ENCODE results near the gene CRACDL. TPM values are rescaled to one million over a fixed set of nuclear protein-coding genes. Genes with fewer than 3 reads are reported as not detected.
A peak's percentile ranks its signal among the peaks of the same experiment; 100 is the strongest.

CRACDL gene
- total RNA-seq, 1 experiment from 2014 or later = not detected

DNA sequence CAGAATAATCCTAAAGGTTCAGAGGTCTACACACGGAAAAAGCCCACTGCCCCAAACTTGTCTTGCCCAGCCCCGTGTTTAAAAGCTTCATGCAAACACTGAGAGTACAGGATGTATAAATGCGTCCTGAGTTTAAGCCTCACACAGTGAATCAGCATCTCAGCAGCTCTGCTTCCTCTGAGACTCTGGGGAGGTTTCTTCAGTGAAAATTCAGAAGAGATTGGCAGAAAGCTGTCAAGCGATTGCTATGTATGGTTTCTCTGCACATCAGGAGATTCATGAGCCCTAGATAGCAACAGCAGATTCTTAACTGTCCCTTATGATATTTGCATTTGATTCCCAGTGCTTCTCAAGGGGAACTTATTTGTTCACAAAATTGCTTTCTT, 27.1 kb downstream of the CRACDL start:
- Histone ChIP-seq H3K27me3 (ENCODE audit: low read length) (no peaks in the 10 kb centered on the region), H3K4me3 (ENCODE audit: low read length) (peak overlapping the region; percentile 44; the same call in 1 of the 2 replicates), H3K27ac (ENCODE audit: low read length) (peak overlapping the region; percentile 81), H3K4me1 (ENCODE audit: insufficient read depth, low read length) (peaks cover 52% of the 10 kb centered on the region), H3K9me2 (replicated peaks; ENCODE audit: low read length) (no peaks in the 10 kb centered on the region), H3F3A (ENCODE audit: low read length, unreplicated experiment) (no peaks in the 10 kb centered on the region), H3K4me2 (ENCODE audit: low read length) (peak overlapping the region; percentile 74), H3K9ac (ENCODE audit: low read length) (peak overlapping the region; percentile 16; the same call in 1 of the 2 replicates), H3K9me3 (ENCODE audit: low read length) (no peaks in the 10 kb centered on the region), H3K79me2 (ENCODE audit: low read length) (no peaks in the 10 kb centered on the region), H2AFZ (ENCODE audit: low read length) (peak overlapping the region; percentile 79), H3K36me3 (ENCODE audit: low read depth, low read length) (no peaks in the 10 kb centered on the region), H4K20me1 (ENCODE audit: low read length) (no peaks in the 10 kb centered on the region)
- TF ChIP-seq, protein P1, sequence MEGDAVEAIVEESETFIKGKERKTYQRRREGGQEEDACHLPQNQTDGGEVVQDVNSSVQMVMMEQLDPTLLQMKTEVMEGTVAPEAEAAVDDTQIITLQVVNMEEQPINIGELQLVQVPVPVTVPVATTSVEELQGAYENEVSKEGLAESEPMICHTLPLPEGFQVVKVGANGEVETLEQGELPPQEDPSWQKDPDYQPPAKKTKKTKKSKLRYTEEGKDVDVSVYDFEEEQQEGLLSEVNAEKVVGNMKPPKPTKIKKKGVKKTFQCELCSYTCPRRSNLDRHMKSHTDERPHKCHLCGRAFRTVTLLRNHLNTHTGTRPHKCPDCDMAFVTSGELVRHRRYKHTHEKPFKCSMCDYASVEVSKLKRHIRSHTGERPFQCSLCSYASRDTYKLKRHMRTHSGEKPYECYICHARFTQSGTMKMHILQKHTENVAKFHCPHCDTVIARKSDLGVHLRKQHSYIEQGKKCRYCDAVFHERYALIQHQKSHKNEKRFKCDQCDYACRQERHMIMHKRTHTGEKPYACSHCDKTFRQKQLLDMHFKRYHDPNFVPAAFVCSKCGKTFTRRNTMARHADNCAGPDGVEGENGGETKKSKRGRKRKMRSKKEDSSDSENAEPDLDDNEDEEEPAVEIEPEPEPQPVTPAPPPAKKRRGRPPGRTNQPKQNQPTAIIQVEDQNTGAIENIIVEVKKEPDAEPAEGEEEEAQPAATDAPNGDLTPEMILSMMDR (conservative IDR thresholded peaks at IDR 0.05; ENCODE audit: low read depth, low read length) = no peak
- no peak for TF ChIP-seq EZH2phosphoT487 (IDR thresholded peaks at IDR 0.05; ENCODE audit: borderline replicate concordance, low read length)
- no peak for TF ChIP-seq EZH2 (IDR thresholded peaks at IDR 0.05; ENCODE audit: low read length, unreplicated experiment)
- ChIA-PET CTCF (no interaction called here), POLR2A (ENCODE audit: unreplicated experiment) (no interaction called here)
- no TSS peak for BruUV-seq (replicated peaks)
- DNase-seq = peak; percentile 64
- intact Hi-C loops (cut with micrococcal nuclease) = no loop called here
- peak; percentile 44 for ATAC-seq

DNA sequence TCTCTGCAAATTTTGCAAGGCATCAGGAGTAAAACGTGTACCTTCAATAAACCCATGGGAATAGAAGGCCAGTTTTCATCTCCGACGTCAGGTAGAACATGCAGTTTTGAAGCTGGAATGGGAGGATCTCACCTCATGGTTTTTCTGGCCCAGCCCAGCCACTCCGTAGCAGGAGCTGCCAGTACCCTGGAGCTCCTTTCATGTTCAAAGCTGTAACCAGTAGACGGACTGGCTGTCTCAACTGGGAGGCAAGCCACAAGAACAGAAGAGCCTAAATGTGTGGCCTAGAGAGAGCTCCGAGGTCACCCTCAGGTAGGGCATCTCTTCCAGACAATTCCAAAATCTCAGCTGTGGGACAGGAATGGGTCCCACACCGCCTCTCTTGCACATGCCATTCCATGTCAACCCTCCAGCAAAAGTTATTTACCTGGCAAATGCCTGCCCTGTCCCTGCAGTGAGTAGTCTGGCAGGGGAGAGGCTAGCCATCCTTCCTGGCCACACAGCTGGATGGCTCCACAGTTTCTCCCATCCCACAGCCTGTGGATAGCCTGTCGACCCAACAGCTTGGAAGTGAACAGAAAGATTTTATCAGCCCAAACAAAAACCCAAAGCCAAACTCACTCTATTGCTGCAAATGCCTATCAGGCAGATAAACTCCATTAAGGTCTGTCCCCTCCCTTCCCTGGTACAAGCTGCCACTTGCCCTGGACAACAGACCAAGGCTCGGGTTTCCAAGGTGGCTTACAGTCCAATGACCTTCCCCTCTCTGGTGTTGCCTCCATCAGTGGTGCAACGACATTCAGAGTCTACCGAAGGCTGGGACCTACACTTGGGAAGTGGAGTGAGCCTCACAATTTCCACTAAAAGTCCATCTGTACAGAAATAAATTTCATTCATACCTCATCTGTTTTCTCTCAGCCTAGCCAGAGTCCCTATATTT, 27.8 kb downstream of the CRACDL start:
- Histone ChIP-seq H3K27me3 (ENCODE audit: low read length) (no peaks in the 10 kb centered on the region), H3K9ac (ENCODE audit: low read length) (no peak overlapping the region), H3K36me3 (ENCODE audit: low read depth, low read length) (no peaks in the 10 kb centered on the region), H3K4me2 (ENCODE audit: low read length) (peak overlapping the region; percentile 74), H2AFZ (ENCODE audit: low read length) (peak overlapping the region; percentile 79; the same call in 1 of the 2 replicates), H3K27ac (ENCODE audit: low read length) (peak overlapping the region; percentile 81), H3F3A (ENCODE audit: low read length, unreplicated experiment) (no peaks in the 10 kb centered on the region), H3K79me2 (ENCODE audit: low read length) (no peaks in the 10 kb centered on the region), H3K9me2 (replicated peaks; ENCODE audit: low read length) (no peaks in the 10 kb centered on the region), H3K4me1 (ENCODE audit: insufficient read depth, low read length) (peaks cover 45% of the 10 kb centered on the region), H3K4me3 (ENCODE audit: low read length) (no peak overlapping the region), H4K20me1 (ENCODE audit: low read length) (no peaks in the 10 kb centered on the region), H3K9me3 (ENCODE audit: low read length) (no peaks in the 10 kb centered on the region)
- TF ChIP-seq EZH2phosphoT487 (IDR thresholded peaks at IDR 0.05; ENCODE audit: borderline replicate concordance, low read length) = no peak
- no peak for TF ChIP-seq EZH2 (IDR thresholded peaks at IDR 0.05; ENCODE audit: low read length, unreplicated experiment)
- TF ChIP-seq, protein P1 (conservative IDR thresholded peaks at IDR 0.05; ENCODE audit: low read depth, low read length) = no peak
- BruUV-seq (replicated peaks) = no TSS peak
- ChIA-PET POLR2A (ENCODE audit: unreplicated experiment) (no interaction called here), CTCF (no interaction called here)
- intact Hi-C loops (cut with micrococcal nuclease) = no loop called here
- ATAC-seq (no peak), DNase-seq (no peak)

DNA sequence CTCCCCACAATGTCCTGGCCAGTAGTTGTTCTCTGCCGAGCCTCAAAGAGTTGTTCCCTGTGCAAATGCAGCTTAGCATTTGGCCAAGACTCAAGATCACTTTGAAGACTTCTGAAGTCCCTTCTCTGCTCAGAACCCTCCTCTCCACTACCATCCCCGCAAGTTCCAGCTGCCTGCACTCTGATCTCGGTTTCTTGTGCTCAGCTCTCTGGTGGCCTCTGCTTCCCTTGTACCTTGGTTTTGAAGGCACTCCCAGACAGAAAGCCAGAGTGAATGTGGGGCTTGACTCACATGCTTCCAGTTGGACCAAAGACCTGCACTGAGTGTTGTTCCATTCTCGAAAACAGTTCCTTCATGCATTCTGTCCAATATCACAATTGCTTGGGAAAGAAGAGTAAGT, 28.6 kb downstream of the CRACDL start:
- no peaks in the 10 kb centered on the region for H4K20me1 ChIP-seq (ENCODE audit: low read length)
- no peaks in the 10 kb centered on the region for H3K36me3 ChIP-seq (ENCODE audit: low read depth, low read length)
- BruUV-seq (replicated peaks) = no TSS peak
- peaks cover 37% of the 10 kb centered on the region for H3K4me1 ChIP-seq (ENCODE audit: insufficient read depth, low read length)
- intact Hi-C loops (cut with micrococcal nuclease) = no loop called here
- no peak for TF ChIP-seq EZH2phosphoT487 (IDR thresholded peaks at IDR 0.05; ENCODE audit: borderline replicate concordance, low read length)
- TF ChIP-seq, protein P1 (conservative IDR thresholded peaks at IDR 0.05; ENCODE audit: low read depth, low read length) = no peak
- no peak for TF ChIP-seq EZH2 (IDR thresholded peaks at IDR 0.05; ENCODE audit: low read length, unreplicated experiment)
- H3K4me2 ChIP-seq (ENCODE audit: low read length) = no peak overlapping the region
- no peaks in the 10 kb centered on the region for H3K9me2 ChIP-seq (replicated peaks; ENCODE audit: low read length)
- no peak overlapping the region for H2AFZ ChIP-seq (ENCODE audit: low read length)
- H3K27me3 ChIP-seq (ENCODE audit: low read length) = no peaks in the 10 kb centered on the region
- ATAC-seq (no peak), DNase-seq (no peak)
- no peaks in the 10 kb centered on the region for H3K9me3 ChIP-seq (ENCODE audit: low read length)
- H3K4me3 ChIP-seq (ENCODE audit: low read length) = no peak overlapping the region
- H3F3A ChIP-seq (ENCODE audit: low read length, unreplicated experiment) = no peaks in the 10 kb centered on the region
- ChIA-PET CTCF (no interaction called here), POLR2A (ENCODE audit: unreplicated experiment) (no interaction called here)
- no peak overlapping the region for H3K27ac ChIP-seq (ENCODE audit: low read length)
- no peak overlapping the region for H3K9ac ChIP-seq (ENCODE audit: low read length)
- no peaks in the 10 kb centered on the region for H3K79me2 ChIP-seq (ENCODE audit: low read length)

Data from PC-3 (cell line).